Naive thymus-derived CD4-positive, alpha-beta T cell (primary cell): Measurements from ENCODE around the gene ZNF652. TPM values are rescaled to one million over a fixed set of nuclear protein-coding genes. Genes with fewer than 3 reads are reported as not detected.
"Not testable (repeated sequence)": the region's sequence is repeated elsewhere in the genome, so short reads cannot be mapped to it uniquely, and the experiment has no call there.

Experiments used
- ATAC-seq: fragments of 150-1000 bp; cut with Tn5 transposase; 2 replicates; pipeline ENCODE4 v1.10.0; 2021; ENCODE audit warnings: mild to moderate bottlenecking, moderate library complexity
- CTCF ChIA-PET: fragments of 350-600 bp; sonication (Branson Sonifier 250); formaldehyde crosslinking; loops from one replicate; lab custom pipeline; 2021; ENCODE audit warnings: antibody characterized with exemption; lab: Charles Lee
- POLR2A ChIA-PET: fragments of 350-600 bp; sonication (Branson Sonifier 250); formaldehyde crosslinking; loops from one replicate; lab custom pipeline; 2021; ENCODE audit warnings: antibody characterized with exemption, inconsistent platforms; lab: Charles Lee
- DNase-seq, 9 donors: peaks; one replicate each; pipeline versions ENCODE4 v3.0.0 to v3.0.0-alpha.2; 2020 to 2022; ENCODE audit warnings: mixed read lengths in 1 of 9
- H3K27ac ChIP-seq: one replicate; pipeline ENCODE4 v1.7.0; 2013; ENCODE audit warnings: mild to moderate bottlenecking, low read depth, low read length, moderate library complexity
- H3K27me3 ChIP-seq, 2 donors: one replicate each; pipeline ENCODE4 v1.7.0; 2013; ENCODE audit warnings: low read length in 2 of 2, mild to moderate bottlenecking in 2 of 2, moderate library complexity in 2 of 2; ENCODE audit not compliant: control insufficient read depth in 2 of 2, insufficient read depth in 2 of 2
- H3K36me3 ChIP-seq, 3 experiments: 1 replicate in 2 of 3; 2 replicates in 1 of 3; pipeline ENCODE4 v1.7.0; 2013; ENCODE audit warnings: low read length in 3 of 3, mild to moderate bottlenecking in 3 of 3, moderate library complexity in 1 of 3; ENCODE audit not compliant: insufficient read depth in 3 of 3, control insufficient read depth in 2 of 3
- H3K4me1 ChIP-seq, 2 donors: one replicate each; pipeline ENCODE4 v1.7.0; 2013; ENCODE audit warnings: low read length in 2 of 2, mild to moderate bottlenecking in 2 of 2, moderate library complexity in 1 of 2; ENCODE audit not compliant: control insufficient read depth in 2 of 2, insufficient read depth in 2 of 2
- H3K4me3 ChIP-seq: 2 replicates; pipeline ENCODE4 v1.7.0; 2013; ENCODE audit warnings: mild to moderate bottlenecking, low read length
- H3K9me3 ChIP-seq, 3 experiments: 1 replicate in 2 of 3; 2 replicates in 1 of 3; pipeline ENCODE4 v1.7.0; 2013; ENCODE audit warnings: low read length in 3 of 3; ENCODE audit not compliant: control insufficient read depth in 2 of 3
- H3K27ac Mint-ChIP-seq, 9 donors: one replicate each; pipeline ENCODE4 v1.8.0; 2020 to 2022; ENCODE audit warnings: mixed read lengths in 9 of 9, mild to moderate bottlenecking in 8 of 9, moderate library complexity in 5 of 9, inconsistent platforms in 2 of 9
- H3K27me3 Mint-ChIP-seq, 5 donors: one replicate each; pipeline ENCODE4 v1.8.0; 2021 to 2022; ENCODE audit warnings: mixed read lengths in 5 of 5, mild to moderate bottlenecking in 1 of 5
- H3K36me3 Mint-ChIP-seq, 5 donors: one replicate each; pipeline ENCODE4 v1.8.0; 2020 to 2022; ENCODE audit warnings: mixed read lengths in 5 of 5, mild to moderate bottlenecking in 3 of 5, inconsistent platforms in 1 of 5
- H3K4me1 Mint-ChIP-seq, 7 donors: one replicate each; pipeline ENCODE4 v1.8.0; 2020 to 2022; ENCODE audit warnings: mixed read lengths in 7 of 7, mild to moderate bottlenecking in 3 of 7, inconsistent platforms in 1 of 7
- H3K4me3 Mint-ChIP-seq, 10 donors: one replicate each; pipeline ENCODE4 v1.8.0; 2020 to 2022; ENCODE audit warnings: mild to moderate bottlenecking in 10 of 10, mixed read lengths in 10 of 10, moderate library complexity in 6 of 10, inconsistent platforms in 2 of 10
- H3K9me3 Mint-ChIP-seq, 11 donors: one replicate each; pipeline ENCODE4 v1.8.0; 2020 to 2022; ENCODE audit warnings: mixed read lengths in 11 of 11, mild to moderate bottlenecking in 4 of 11, inconsistent platforms in 1 of 11, moderate library complexity in 1 of 11
- intact Hi-C, 2 donors: fragments of 100-400 bp; cut with micrococcal nuclease; formaldehyde crosslinking; loops; one replicate each; pipeline ENCODE4 v1.15.1; 2023
- polyA plus RNA-seq, 2 donors: library from polyadenylated mRNA; unstranded; fragments of 300-500 nt; fragmentation: Illumina TruSeq; gene quantifications; one replicate each; pipeline ENCODE4 v1.2.3, GENCODE V29; 2021
- total RNA-seq, 6 experiments: library from RNA in 5 of 6; stranded (reverse) in 5 of 6; gene quantifications; 1 replicate in 5 of 6; 2 replicates in 1 of 6; pipeline ENCODE4 v1.2.3 and lab custom pipeline; 2021 to 2026

The ZNF652 gene
- total and polyA plus RNA-seq, 7 experiments from 2014 or later: 19.3 to 64.4 (median 46.1) TPM

DNA sequence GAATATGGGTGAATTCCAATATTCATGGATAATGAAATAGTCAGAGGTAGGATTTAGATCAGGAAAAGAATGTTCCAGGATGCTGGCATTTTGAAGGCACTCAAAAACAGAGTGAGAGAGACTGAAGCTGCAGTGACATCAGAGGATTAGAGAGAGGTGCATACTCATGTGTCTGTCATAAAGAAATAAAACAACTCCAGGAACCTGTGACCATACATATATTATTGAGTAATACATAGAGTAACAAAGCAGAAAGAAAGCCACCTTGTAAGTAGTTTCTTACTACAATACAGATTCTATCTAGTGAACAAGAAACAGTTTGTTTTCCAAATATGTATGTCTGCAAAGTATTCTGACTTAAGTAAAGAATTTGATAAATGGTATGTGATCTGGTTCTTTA, 69.1 kb downstream of the ZNF652 start:
- no peak overlapping the region for H3K4me3 Mint-ChIP-seq
- H3K27ac Mint-ChIP-seq: peak overlapping the region in 2 of 9 donors; percentile 45 to 53
- DNase-seq (no peak), ATAC-seq (no peak)
- H3K9me3 ChIP-seq: no peaks in the 10 kb centered on the region
- H3K36me3 Mint-ChIP-seq: peaks cover 0 to 5% (median 0%) of the 10 kb centered on the region in 5 donors
- H3K4me1 Mint-ChIP-seq: no peaks in the 10 kb centered on the region
- H3K4me1 ChIP-seq: no peaks in the 10 kb centered on the region
- ChIA-PET CTCF (interaction anchor here (0.7 kb wide), 1 partner anchor 583 kb away, joined by 5 read pairs; no protein-coding TSS in a partner anchor), POLR2A (interaction anchor here (1.1 kb wide), 1 partner anchor 106 kb away, joined by 4 read pairs; no protein-coding TSS in a partner anchor)
- no peaks in the 10 kb centered on the region for H3K36me3 ChIP-seq
- H3K27ac ChIP-seq: no peak overlapping the region
- intact Hi-C loops: no loop called here
- no peaks in the 10 kb centered on the region for H3K27me3 ChIP-seq
- no peaks in the 10 kb centered on the region for H3K27me3 Mint-ChIP-seq
- no peak overlapping the region for H3K4me3 ChIP-seq
- H3K9me3 Mint-ChIP-seq: no peaks in the 10 kb centered on the region

- Histone ChIP-seq H3K27me3 (no peaks in the 10 kb centered on the region), H3K27ac (no peak overlapping the region), H3K4me1 (no peaks in the 10 kb centered on the region), H3K4me3 (no peak overlapping the region), H3K9me3 (no peaks in the 10 kb centered on the region), H3K36me3 (no peaks in the 10 kb centered on the region)
- peaks cover 0 to 3% (median 0%) of the 10 kb centered on the region in 5 donors for H3K36me3 Mint-ChIP-seq
- H3K27ac Mint-ChIP-seq: peak overlapping the region in 3 of 9 donors; percentile 21 to 66 (median 53)
- POLR2A ChIA-PET: interaction anchor here (0.7 kb wide), 1 partner anchor 90 kb away, joined by 3 read pairs; no protein-coding TSS in a partner anchor
- no peak overlapping the region for H3K4me3 Mint-ChIP-seq
- no peaks in the 10 kb centered on the region for H3K27me3 Mint-ChIP-seq
- H3K4me1 Mint-ChIP-seq: no peaks in the 10 kb centered on the region
- CTCF ChIA-PET: interaction anchor here (0.6 kb wide), 2 partner anchors 91 to 276 kb away, joined by 4 to 5 read pairs; no protein-coding TSS in a partner anchor
- H3K9me3 Mint-ChIP-seq: no peaks in the 10 kb centered on the region
- ATAC-seq: no peak
- DNase-seq: no peak
- intact Hi-C loops: loop anchor here in 1 of 2 donors (2.0 kb wide), 1 partner anchor 61 kb away; the partner anchor contains the start of gene PHOSPHO1
Observed at GRCh38 chr17:49291929-49292328, 70.1 kb downstream of the ZNF652 start.

- H3K4me3 Mint-ChIP-seq: no peak overlapping the region
- POLR2A ChIA-PET: no interaction called here
Observed at GRCh38 chr17:49290690-49291359, 71.2 kb downstream of the ZNF652 start.

DNA sequence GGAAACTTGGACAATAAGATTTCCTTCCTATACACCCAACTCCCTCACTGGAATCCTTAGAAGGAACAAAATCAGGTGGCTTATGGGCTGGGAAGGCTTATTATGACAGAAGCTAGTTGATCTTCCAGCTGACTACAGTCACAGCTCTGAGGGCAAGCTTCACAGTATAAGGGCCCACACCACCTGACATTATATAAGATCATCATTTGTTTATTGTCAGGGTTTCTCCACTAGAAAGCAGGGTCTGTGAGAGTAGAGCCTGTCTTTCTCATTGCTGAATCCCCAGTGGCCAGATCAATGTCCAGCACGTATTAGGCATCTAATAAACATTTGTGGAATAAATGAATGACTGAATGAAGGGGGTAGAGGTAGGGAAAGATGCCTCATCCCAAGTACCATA, 73.7 kb downstream of the ZNF652 start:
- Histone ChIP-seq H3K4me1 (no peaks in the 10 kb centered on the region), H3K4me3 (no peak overlapping the region), H3K27ac (no peak overlapping the region), H3K9me3 (no peaks in the 10 kb centered on the region), H3K36me3 (no peaks in the 10 kb centered on the region), H3K27me3 (no peaks in the 10 kb centered on the region)
- no peak for ATAC-seq
- intact Hi-C loops: no loop called here
- H3K36me3 Mint-ChIP-seq: peaks cover 0 to 3% (median 0%) of the 10 kb centered on the region in 5 donors
- H3K4me3 Mint-ChIP-seq: no peak overlapping the region
- ChIA-PET CTCF (interaction anchor here (0.8 kb wide), 1 partner anchor 107 kb away, joined by 4 read pairs; no protein-coding TSS in a partner anchor), POLR2A (interaction anchor here (1.2 kb wide), 1 partner anchor 107 kb away, joined by 3 read pairs; no protein-coding TSS in a partner anchor)
- peaks cover 0 to 5% (median 0%) of the 10 kb centered on the region in 5 donors for H3K27me3 Mint-ChIP-seq
- H3K27ac Mint-ChIP-seq: peak overlapping the region in 1 of 9 donors; percentile 24
- no peaks in the 10 kb centered on the region for H3K9me3 Mint-ChIP-seq
- DNase-seq: no peak
- no peaks in the 10 kb centered on the region for H3K4me1 Mint-ChIP-seq

More at GRCh38 chr17:49290690-49291359, 71.2 kb downstream of the ZNF652 start:
- intact Hi-C loops: loop anchor here (1.0 to 2.0 kb wide), 2 partner anchors 60 to 111 kb away; partner anchors contain the start of gene PHOSPHO1 (in 1 of the 2)
- Mint-ChIP-seq H3K27ac (peak overlapping the region in 2 of 9 donors; percentile 11 to 23), H3K9me3 (no peaks in the 10 kb centered on the region), H3K4me1 (no peaks in the 10 kb centered on the region), H3K27me3 (no peaks in the 10 kb centered on the region), H3K36me3 (peaks cover 0 to 3% (median 0%) of the 10 kb centered on the region in 5 donors)
- CTCF ChIA-PET: interaction anchor here (0.6 to 2.3 kb wide), 7 partner anchors 59 to 1255 kb away, joined by 3 to 9 read pairs (median 3); partner anchors contain the start of gene PHOSPHO1
- no peaks in the 10 kb centered on the region for H3K36me3 ChIP-seq
- peak in 5 of 9 donors; percentile 2 to 13 (median 11) for DNase-seq
- no peak overlapping the region for H3K27ac ChIP-seq
- no peaks in the 10 kb centered on the region for H3K9me3 ChIP-seq
- H3K4me1 ChIP-seq: no peaks in the 10 kb centered on the region
- H3K27me3 ChIP-seq: no peaks in the 10 kb centered on the region
- H3K4me3 ChIP-seq: no peak overlapping the region
- no peak for ATAC-seq

DNA sequence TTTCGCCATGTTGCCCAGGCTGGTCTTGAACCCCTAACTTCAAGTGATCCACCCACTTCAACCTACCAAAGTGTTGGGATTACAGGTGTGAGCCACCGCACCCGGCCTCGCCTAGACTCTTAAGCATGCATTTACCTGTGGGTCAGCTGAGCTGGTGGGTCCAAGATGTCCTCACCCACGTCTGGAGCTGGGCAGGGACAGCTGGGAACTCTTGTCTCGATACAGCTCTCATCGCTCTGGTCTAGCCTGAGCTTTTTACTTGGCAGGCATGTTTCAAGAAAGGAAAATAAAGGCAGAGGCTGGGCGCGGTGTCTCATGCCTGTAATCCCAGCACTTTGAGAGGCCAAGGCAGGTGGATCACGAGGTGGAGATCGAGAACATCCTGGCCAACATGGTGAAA, 74.6 kb downstream of the ZNF652 start:
- peaks cover 0 to 7% (median 0%) of the 10 kb centered on the region in 5 donors for H3K27me3 Mint-ChIP-seq
- no peak overlapping the region for H3K27ac ChIP-seq
- DNase-seq (no peak), ATAC-seq (no peak)
- H3K27ac Mint-ChIP-seq: no peak overlapping the region
- H3K4me3 ChIP-seq: no peak overlapping the region
- H3K27me3 ChIP-seq: no peaks in the 10 kb centered on the region
- H3K4me3 Mint-ChIP-seq: no peak overlapping the region
- intact Hi-C loops: no loop called here
- H3K36me3 ChIP-seq: no peaks in the 10 kb centered on the region
- ChIA-PET CTCF (no interaction called here), POLR2A (interaction anchor here (0.6 to 1.2 kb wide), 2 partner anchors 106 to 1003 kb away, joined by 3 to 4 read pairs; no protein-coding TSS in a partner anchor)
- H3K4me1 Mint-ChIP-seq: no peaks in the 10 kb centered on the region
- H3K9me3 Mint-ChIP-seq: no peaks in the 10 kb centered on the region
- H3K4me1 ChIP-seq: no peaks in the 10 kb centered on the region
- peaks cover 0 to 1% (median 0%) of the 10 kb centered on the region in 5 donors for H3K36me3 Mint-ChIP-seq
- no peaks in the 10 kb centered on the region for H3K9me3 ChIP-seq

- H3K4me1 Mint-ChIP-seq, H3K9me3 ChIP-seq, H3K9me3 Mint-ChIP-seq, H3K27ac ChIP-seq, H3K36me3 Mint-ChIP-seq, POLR2A ChIA-PET, H3K4me3 Mint-ChIP-seq, H3K27ac Mint-ChIP-seq, intact Hi-C loops, ATAC-seq, H3K36me3 ChIP-seq, H3K4me1 ChIP-seq, H3K4me3 ChIP-seq, DNase-seq, H3K27me3 Mint-ChIP-seq, CTCF ChIA-PET, H3K27me3 ChIP-seq: not testable (repeated sequence)
Observed at GRCh38 chr17:49286261-49286973, 75.6 kb downstream of the ZNF652 start.
